BLaER1 treated with 17β-estradiol and CSF1 and Interleukin-3, amounts not matched to agents 10 nM and 100 nM (cell line): ENCODE measurements around the gene CLEC10A.

Source experiments
- H3K27ac ChIP-seq, 11 experiments: shearing (Covaris generic); formaldehyde crosslinking; 2 replicates each; pipeline ENCODE4 v1.8.1; 2022
- H3K27me3 ChIP-seq, 11 experiments: shearing (Covaris generic); formaldehyde crosslinking; 2 replicates each; pipeline ENCODE4 v1.8.1; 2022
- H3K36me3 ChIP-seq, 11 experiments: shearing (Covaris generic); formaldehyde crosslinking; 2 replicates each; pipeline ENCODE4 v1.8.1; 2022
- H3K4me1 ChIP-seq, 10 experiments: shearing (Covaris generic); formaldehyde crosslinking; 2 replicates each; pipeline ENCODE4 v1.8.1; 2022
- H3K4me2 ChIP-seq, 11 experiments: shearing (Covaris generic); formaldehyde crosslinking; 2 replicates each; pipeline ENCODE4 v1.8.1; 2022
- H3K4me3 ChIP-seq, 10 experiments: shearing (Covaris generic); formaldehyde crosslinking; 2 replicates each; pipeline ENCODE4 v1.8.1; 2022
- H3K9ac ChIP-seq, 11 experiments: shearing (Covaris generic); formaldehyde crosslinking; 2 replicates each; pipeline ENCODE4 v1.8.1; 2022
- H3K9me3 ChIP-seq, 11 experiments: shearing (Covaris generic); formaldehyde crosslinking; replicated peaks in 1 of 11; 2 replicates each; pipeline ENCODE4 v1.8.1; 2022
- H4K20me1 ChIP-seq, 11 experiments: shearing (Covaris generic); formaldehyde crosslinking; 2 replicates each; pipeline ENCODE4 v1.8.1; 2022
- Cebpa-rat ChIP-seq, 11 experiments: shearing (Covaris generic); IDR thresholded peaks; 2 replicates each; pipeline ENCODE4 v1.8.1; 2022

The CLEC10A gene

DNA sequence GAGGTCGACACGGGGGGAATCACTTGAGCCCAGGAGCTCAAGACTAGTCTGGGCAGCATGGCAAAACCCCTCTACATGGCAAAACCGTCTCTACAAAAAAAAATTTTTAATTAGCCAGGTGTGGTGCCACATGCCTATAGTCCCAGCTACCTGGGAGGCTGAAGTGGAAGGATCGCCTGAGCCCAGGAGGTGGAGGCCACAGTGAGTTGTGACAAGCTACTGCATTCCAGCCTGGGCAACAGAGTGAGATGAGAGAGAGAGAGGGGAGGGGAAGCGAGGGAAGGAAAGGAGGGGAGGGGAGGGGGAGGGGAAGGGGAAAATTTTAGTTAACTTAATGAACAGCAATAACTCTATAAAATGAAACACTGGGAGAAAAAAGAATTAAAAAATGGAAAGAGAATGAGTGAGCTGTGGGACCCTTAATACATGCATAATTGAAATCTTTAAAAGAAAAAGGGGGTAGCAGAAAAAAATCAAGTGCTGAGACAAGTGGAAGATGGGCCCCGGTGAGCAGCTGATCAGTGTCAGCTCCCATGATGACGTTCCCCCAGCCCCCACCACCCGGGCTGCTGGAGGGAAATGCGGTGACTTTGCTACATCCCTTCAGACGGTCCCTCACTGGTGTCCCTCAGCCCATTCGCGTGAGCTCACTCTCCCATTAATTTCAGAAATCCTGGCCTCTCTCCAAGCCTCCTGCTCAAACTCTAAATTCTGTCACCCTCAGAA lies 31.9 kb upstream of the CLEC10A start:
- Histone ChIP-seq H3K27me3 (no peaks in the 10 kb centered on the region), H4K20me1 (no peaks in the 10 kb centered on the region), H3K4me3 (peak overlapping the region in 3 of 10 experiments; percentile 23 to 57 (median 43); a peak in 3 of 20 replicates), H3K9me3 (peaks cover 0 to 17% (median under 1%) of the 10 kb centered on the region in 11 experiments; a peak in 10 of 22 replicates), H3K4me1 (peaks cover 41 to 93% (median 76%) of the 10 kb centered on the region in 10 experiments), H3K9ac (peak overlapping the region in 5 of 11 experiments; percentile 7 to 84 (median 45); a peak in 6 of 22 replicates), H3K27ac (peak overlapping the region in 7 of 11 experiments; percentile 19 to 99 (median 92); a peak in 12 of 22 replicates), H3K4me2 (peak overlapping the region in 9 of 11 experiments; percentile 10 to 99 (median 95); a peak in 16 of 22 replicates), H3K36me3 (peaks cover 0 to 4% (median 0%) of the 10 kb centered on the region in 11 experiments; a peak in 3 of 22 replicates)
- TF ChIP-seq Cebpa-rat (IDR thresholded peaks at IDR 0.05), result no peak

GRCh38 chr17:7110617-7111306 lies 30.7 kb upstream of the CLEC10A start:
- Histone ChIP-seq H3K27me3 (no peaks in the 10 kb centered on the region), H3K4me2 (peak overlapping the region in 7 of 11 experiments; percentile 11 to 78 (median 71); a peak in 12 of 22 replicates), H3K36me3 (peaks cover 0 to 15% (median 0%) of the 10 kb centered on the region in 11 experiments; a peak in 5 of 22 replicates), H3K9ac (no peak overlapping the region; a peak in 2 of 22 replicates), H3K9me3 (peaks cover 0 to 9% (median 0%) of the 10 kb centered on the region in 11 experiments; a peak in 3 of 22 replicates), H3K4me1 (peaks cover 47 to 88% (median 74%) of the 10 kb centered on the region in 10 experiments), H3K27ac (peak overlapping the region in 4 of 11 experiments; percentile 12 to 43 (median 34); a peak in 3 of 22 replicates), H4K20me1 (no peaks in the 10 kb centered on the region), H3K4me3 (0 out of 20 replicates have a peak overlapping the region, but pooled peaks of 1 of the 10 experiments have one; percentile 9)
- no peak for TF ChIP-seq Cebpa-rat (IDR thresholded peaks at IDR 0.05)

- Histone ChIP-seq H3K27me3 (no peaks in the 10 kb centered on the region), H3K4me3 (no peak overlapping the region), H3K27ac (no peak overlapping the region; a peak in 1 of 22 replicates), H3K36me3 (peaks cover 0 to 20% (median 0%) of the 10 kb centered on the region in 11 experiments; a peak in 6 of 22 replicates), H4K20me1 (no peaks in the 10 kb centered on the region), H3K9me3 (peaks cover 0 to 8% (median 0%) of the 10 kb centered on the region in 11 experiments; a peak in 2 of 22 replicates), H3K9ac (no peak overlapping the region; a peak in 1 of 22 replicates), H3K4me2 (peak overlapping the region in 7 of 11 experiments; percentile 16 to 78 (median 71); a peak in 12 of 22 replicates), H3K4me1 (peaks cover 36 to 77% (median 63%) of the 10 kb centered on the region in 10 experiments)
- no peak for TF ChIP-seq Cebpa-rat (IDR thresholded peaks at IDR 0.05)
Observed at GRCh38 chr17:7109461-7110322, 29.6 kb upstream of the CLEC10A start.

GRCh38 chr17:7108981-7109380 lies 28.9 kb upstream of the CLEC10A start:
- Histone ChIP-seq H3K27me3 (no peaks in the 10 kb centered on the region), H3K36me3 (peaks cover 0 to 23% (median 0%) of the 10 kb centered on the region in 11 experiments; a peak in 6 of 22 replicates), H3K4me2 (peak overlapping the region in 5 of 11 experiments; percentile 50 to 78 (median 74); a peak in 8 of 22 replicates), H3K9ac (no peak overlapping the region), H3K4me3 (no peak overlapping the region), H3K27ac (no peak overlapping the region), H3K4me1 (peaks cover 29 to 70% (median 56%) of the 10 kb centered on the region in 10 experiments), H3K9me3 (peaks cover 0 to 8% (median 0%) of the 10 kb centered on the region in 11 experiments; a peak in 2 of 22 replicates), H4K20me1 (no peaks in the 10 kb centered on the region)
- TF ChIP-seq Cebpa-rat (IDR thresholded peaks at IDR 0.05), result no peak

GRCh38 chr17:7108560-7108925 lies 28.5 kb upstream of the CLEC10A start:
- H3K4me1 ChIP-seq, result peaks cover 24 to 66% (median 52%) of the 10 kb centered on the region in 10 experiments
- H3K36me3 ChIP-seq, result peaks cover 0 to 25% (median 0%) of the 10 kb centered on the region in 11 experiments; a peak in 6 of 22 replicates
- H3K9me3 ChIP-seq, result peaks cover 0 to 8% (median 0%) of the 10 kb centered on the region in 11 experiments; a peak in 2 of 22 replicates
- H3K4me3 ChIP-seq, result no peak overlapping the region
- no peak overlapping the region for H3K9ac ChIP-seq
- no peak for TF ChIP-seq Cebpa-rat (IDR thresholded peaks at IDR 0.05)
- no peaks in the 10 kb centered on the region for H3K27me3 ChIP-seq
- H3K27ac ChIP-seq, result no peak overlapping the region
- H4K20me1 ChIP-seq, result no peaks in the 10 kb centered on the region
- peak overlapping the region in 1 of 11 experiments; percentile 62; a peak in 1 of 22 replicates for H3K4me2 ChIP-seq

DNA sequence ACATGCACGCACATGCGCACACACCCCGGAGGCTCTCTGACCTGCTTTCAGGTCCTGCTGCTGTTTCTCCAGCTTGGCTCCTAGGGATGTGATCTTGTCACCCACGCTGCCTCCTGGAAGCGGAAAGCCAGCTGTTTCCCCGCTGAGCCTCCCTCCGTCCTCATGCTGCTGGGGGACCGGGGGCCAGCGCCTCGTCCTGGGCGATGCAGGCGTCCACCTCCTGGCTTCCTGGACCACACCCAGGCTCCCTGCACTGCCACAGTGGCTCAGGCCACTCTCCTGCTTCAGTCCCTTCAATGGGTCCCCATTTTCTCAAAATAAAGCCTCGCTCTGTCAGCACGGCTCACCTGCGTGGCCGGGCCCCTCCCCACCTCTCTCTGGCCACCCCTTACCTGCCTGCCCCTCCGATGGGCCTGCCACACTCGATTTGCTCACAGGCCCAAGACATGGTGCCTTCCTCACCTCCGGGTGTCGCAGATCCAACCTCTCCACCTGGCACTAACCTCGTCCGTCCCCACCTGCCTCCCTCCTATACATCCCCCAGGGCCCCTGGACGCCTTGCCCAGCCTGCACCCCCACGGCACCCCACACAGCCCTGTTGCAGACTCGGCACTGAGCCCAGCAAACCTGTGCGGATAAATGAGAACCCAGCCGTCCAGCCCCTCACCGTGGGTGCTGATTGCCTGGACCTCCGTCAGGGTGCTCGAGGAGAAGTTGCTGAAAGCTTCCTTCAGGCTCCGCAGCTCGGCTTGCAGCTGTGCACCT lies 27.9 kb upstream of the CLEC10A start:
- Histone ChIP-seq H3K27ac (no peak overlapping the region), H3K4me2 (peak overlapping the region in 5 of 11 experiments; percentile 40 to 66 (median 50); a peak in 5 of 22 replicates), H3K9me3 (peaks cover 0 to 8% (median 0%) of the 10 kb centered on the region in 11 experiments; a peak in 2 of 22 replicates), H4K20me1 (no peaks in the 10 kb centered on the region), H3K27me3 (0 out of 22 replicates have a peak, but pooled peaks cover 0 to 4% (median 0%) of the 10 kb centered on the region in 11 experiments), H3K4me3 (no peak overlapping the region), H3K36me3 (peaks cover 0 to 31% (median 0%) of the 10 kb centered on the region in 11 experiments; a peak in 6 of 22 replicates), H3K4me1 (peaks cover 19 to 60% (median 46%) of the 10 kb centered on the region in 10 experiments), H3K9ac (no peak overlapping the region)
- TF ChIP-seq Cebpa-rat (IDR thresholded peaks at IDR 0.05), result no peak

DNA sequence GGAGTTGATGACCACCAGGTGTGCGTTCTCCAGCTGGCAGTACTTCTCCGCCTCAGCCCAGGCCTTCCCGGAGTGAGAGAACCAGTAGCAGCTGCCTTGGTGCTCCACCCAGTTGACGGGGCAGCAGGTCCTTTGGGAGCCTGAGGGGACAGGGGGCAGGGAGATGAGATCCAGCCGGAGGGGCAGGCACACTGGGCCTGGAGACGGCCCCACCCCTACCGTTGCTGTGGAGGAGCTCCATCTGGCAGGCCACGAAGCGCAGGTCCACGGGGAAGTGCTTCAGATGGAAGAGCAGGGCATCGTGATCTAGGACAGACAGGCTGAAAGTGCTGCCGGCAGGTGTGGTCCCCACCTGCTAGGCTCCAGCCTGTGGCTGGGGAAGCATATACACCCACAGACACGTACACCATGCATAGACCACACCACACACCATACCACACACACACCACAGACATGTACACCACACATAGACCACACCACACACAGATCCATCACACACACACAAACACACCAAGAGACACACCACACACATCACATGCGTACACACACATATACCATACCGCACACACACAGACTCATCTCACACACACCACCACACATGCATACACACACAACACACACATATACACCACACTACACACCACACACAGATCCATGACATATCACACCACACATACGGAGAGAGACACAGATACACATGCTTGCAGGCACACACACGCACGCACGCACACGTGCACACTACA lies 27.1 kb upstream of the CLEC10A start:
- Histone ChIP-seq H3K4me3 (no peak overlapping the region), H3K27ac (no peak overlapping the region), H3K9ac (peak overlapping the region in 2 of 11 experiments; percentile 14 to 26; a peak in 1 of 22 replicates), H3K36me3 (peaks cover 0 to 39% (median 0%) of the 10 kb centered on the region in 11 experiments; a peak in 6 of 22 replicates), H4K20me1 (no peaks in the 10 kb centered on the region), H3K27me3 (peaks cover 0 to 12% (median 0%) of the 10 kb centered on the region in 11 experiments; a peak in 3 of 22 replicates), H3K4me1 (peaks cover 17 to 52% (median 38%) of the 10 kb centered on the region in 10 experiments), H3K9me3 (peaks cover 0 to 8% (median 0%) of the 10 kb centered on the region in 11 experiments; a peak in 2 of 22 replicates), H3K4me2 (peak overlapping the region; percentile 40 to 68 (median 55); a peak in 21 of 22 replicates)
- no peak for TF ChIP-seq Cebpa-rat (IDR thresholded peaks at IDR 0.05)
